PFSK-1 (cell line): ENCODE measurements around the gene BROX. TPM values are rescaled to one million over a fixed set of nuclear protein-coding genes. Genes with fewer than 3 reads are reported as not detected.

Experiments
- FOXP2 ChIP-seq: optimal IDR thresholded peaks from 2 replicates; pipeline ENCODE3; 2011; ENCODE audit warnings: borderline replicate concordance, control low read depth, inconsistent platforms; ENCODE audit not compliant: insufficient read depth; ENCODE audit errors: extremely low read length, extremely low read depth
- POLR2AphosphoS5 ChIP-seq: IDR thresholded peaks from 2 replicates; pipeline ENCODE4 v1.6.1; 2012; ENCODE audit warnings: low read depth, mild to moderate bottlenecking, control low read depth, low read length, moderate library complexity
- REST ChIP-seq, 2 experiments: IDR thresholded peaks; 2 replicates each; pipeline versions ENCODE4 v1.6.1 to v1.8.0; 2011 to 2012; ENCODE audit warnings: low read depth in 2 of 2, low read length in 2 of 2, control low read depth in 1 of 2, inconsistent platforms in 1 of 2, mild to moderate bottlenecking in 1 of 2, moderate library complexity in 1 of 2; ENCODE audit not compliant: insufficient read depth in 1 of 2
- SIN3A ChIP-seq: IDR thresholded peaks from 2 replicates; pipeline ENCODE4 v1.6.1; 2012; ENCODE audit warnings: mild to moderate bottlenecking, low read length, moderate library complexity, borderline replicate concordance; ENCODE audit not compliant: insufficient read depth
- TAF1 ChIP-seq: IDR thresholded peaks from 2 replicates; pipeline ENCODE4 v1.6.1; 2012; ENCODE audit warnings: low read length, control low read depth, borderline replicate concordance; ENCODE audit not compliant: insufficient read depth
- polyA plus RNA-seq: library from polyadenylated mRNA; unstranded; fragments of >200 nt; gene quantifications from one replicate; pipeline ENCODE4 v1.2.1, GENCODE V29; 2012; ENCODE audit warnings: low read depth, missing spikeins; ENCODE audit not compliant: insufficient read length

Gene BROX
- polyA plus RNA-seq, result 7.2 TPM

- TF ChIP-seq SIN3A, result peak; percentile 88; the same call in 1 of the 2 replicates
- peak; percentile 28 for TF ChIP-seq POLR2AphosphoS5
- TF ChIP-seq FOXP2, result no peak
Observed at GRCh38 chr1:222712253-222713090, at the start of gene BROX, which contains the start of gene AIDA. BROX (plus strand) TSS chr1:222712564; CDS start chr1:222715700, 3,136 bp downstream. AIDA (minus strand) TSS chr1:222712491; CDS start chr1:222712317, 174 bp downstream.

DNA sequence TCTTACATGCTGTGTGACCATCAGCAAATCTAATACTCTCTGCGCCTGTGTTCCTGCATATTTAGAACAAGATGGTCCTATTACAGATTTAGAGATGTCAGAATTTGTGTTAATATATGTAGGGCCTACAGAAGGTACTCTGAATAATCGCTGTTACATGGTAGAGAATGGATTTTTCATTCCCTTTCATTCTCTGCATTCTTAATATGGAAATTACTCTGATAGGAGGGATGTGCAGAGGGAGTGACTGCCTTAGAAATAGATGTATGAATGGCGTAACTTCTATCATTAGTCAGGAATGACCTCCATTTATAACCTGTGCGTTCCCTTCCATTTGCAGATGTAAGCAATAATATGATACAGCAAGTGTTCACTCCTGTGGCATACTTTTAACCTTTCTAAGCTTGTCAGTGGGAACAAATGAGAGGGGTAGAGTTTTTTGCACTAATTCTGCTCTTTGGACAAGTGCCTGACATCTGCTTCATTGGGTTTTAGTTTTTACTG lies 48.9 kb upstream of the BROX start:
- TF ChIP-seq TAF1 (no peak), SIN3A (no peak), REST (IDR thresholded peaks at IDR 0.05; ENCODE audit: insufficient read depth in 1 of 2, low read depth in 2 of 2, low read length in 2 of 2) (no peak), POLR2AphosphoS5 (no peak), FOXP2 (no peak)

- TF ChIP-seq POLR2AphosphoS5, result no peak
- TF ChIP-seq TAF1, result no peak
- no peak for TF ChIP-seq SIN3A
- no peak for TF ChIP-seq REST (IDR thresholded peaks at IDR 0.05; ENCODE audit: insufficient read depth in 1 of 2, low read depth in 2 of 2, low read length in 2 of 2)
- TF ChIP-seq FOXP2, result no peak
Observed at GRCh38 chr1:222665964-222666363, 46.4 kb upstream of the BROX start.

GRCh38 chr1:222670110-222670509 lies 42.3 kb upstream of the BROX start:
- TF ChIP-seq POLR2AphosphoS5, result no peak
- TF ChIP-seq FOXP2, result no peak
- no peak for TF ChIP-seq TAF1
- TF ChIP-seq REST (IDR thresholded peaks at IDR 0.05; ENCODE audit: insufficient read depth in 1 of 2, low read depth in 2 of 2, low read length in 2 of 2), result no peak
- TF ChIP-seq SIN3A, result no peak

DNA sequence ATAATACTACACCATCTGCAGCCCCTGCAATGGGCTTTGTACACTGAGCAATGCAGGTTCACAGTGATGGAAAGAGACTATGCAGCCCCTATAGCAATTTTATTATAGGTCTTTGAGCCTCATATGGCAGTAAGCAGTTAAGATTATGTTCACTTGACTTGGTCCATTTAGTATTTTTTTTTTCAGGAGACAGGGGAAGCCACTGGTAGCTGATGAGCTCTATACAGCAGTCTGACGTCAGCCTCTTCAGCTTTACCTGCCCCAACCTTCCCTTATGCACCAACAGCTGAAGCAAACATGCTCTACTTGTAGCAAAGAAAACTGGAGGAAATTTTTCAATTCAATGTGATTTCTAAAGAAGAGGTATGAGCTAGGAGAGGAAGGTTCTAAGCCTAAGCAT lies 32.3 kb upstream of the BROX start:
- no peak for TF ChIP-seq REST (IDR thresholded peaks at IDR 0.05; ENCODE audit: insufficient read depth in 1 of 2, low read depth in 2 of 2, low read length in 2 of 2)
- no peak for TF ChIP-seq FOXP2
- TF ChIP-seq POLR2AphosphoS5, result no peak
- no peak for TF ChIP-seq TAF1
